Muscle layer of colon (tissue), 2 donors: ENCODE results near the gene CLUH.

Experiments used
- H3K27ac ChIP-seq: one replicate; pipeline ENCODE4 v1.7.0; 2013; ENCODE audit warnings: low read depth, mild to moderate bottlenecking, low read length, moderate library complexity
- H3K27me3 ChIP-seq, 2 donors: one replicate each; pipeline ENCODE4 v1.7.0; 2013; ENCODE audit warnings: low read length in 2 of 2, mild to moderate bottlenecking in 2 of 2; ENCODE audit not compliant: insufficient read depth in 2 of 2, control insufficient read depth in 1 of 2
- H3K36me3 ChIP-seq: one replicate; pipeline ENCODE4 v1.7.0; 2013; ENCODE audit warnings: mild to moderate bottlenecking, low read length; ENCODE audit not compliant: insufficient read depth
- H3K4me1 ChIP-seq: one replicate; pipeline ENCODE4 v1.7.0; 2013; ENCODE audit warnings: mild to moderate bottlenecking, low read length; ENCODE audit not compliant: insufficient read depth
- H3K4me3 ChIP-seq, 2 donors: one replicate each; pipeline ENCODE4 v1.7.0; 2013; ENCODE audit warnings: low read length in 2 of 2, low read depth in 1 of 2, mild to moderate bottlenecking in 1 of 2, moderate library complexity in 1 of 2
- H3K9ac ChIP-seq: one replicate; pipeline ENCODE4 v1.7.0; 2013; ENCODE audit warnings: low read length
- H3K9me3 ChIP-seq: one replicate; pipeline ENCODE4 v1.7.0; 2013; ENCODE audit warnings: mild to moderate bottlenecking, low read length
- donor health status: abdominal sarcoma.
- donor health status: Adenocarcinoma of cecum.

CLUH gene

DNA sequence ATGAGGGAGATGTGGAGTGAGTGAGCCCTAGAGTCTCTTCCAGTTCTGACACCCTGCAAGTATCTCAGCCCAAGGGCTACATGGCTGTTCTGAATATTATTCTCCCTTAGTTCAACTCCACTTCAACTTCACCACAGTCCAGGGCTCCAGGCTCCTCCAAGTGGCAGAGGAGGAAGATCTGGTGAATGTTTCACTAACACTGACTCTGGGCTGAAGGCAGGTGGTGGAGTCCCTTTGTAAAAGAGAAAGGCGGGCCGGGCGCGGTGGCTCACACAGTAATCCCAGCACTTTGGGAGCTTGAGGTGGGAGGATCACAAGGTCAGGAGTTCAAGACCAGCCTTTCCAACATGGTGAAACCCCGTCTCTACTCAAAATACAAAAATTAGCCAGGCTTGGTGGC is 24.3 kb upstream of the CLUH start:
- Histone ChIP-seq H3K9me3 (no peaks in the 10 kb centered on the region), H3K4me1 (no peaks in the 10 kb centered on the region), H3K36me3 (no peaks in the 10 kb centered on the region), H3K27ac (no peak overlapping the region), H3K9ac (no peak overlapping the region), H3K4me3 (no peak overlapping the region), H3K27me3 (peaks cover 4 to 13% of the 10 kb centered on the region in 2 donors)

DNA sequence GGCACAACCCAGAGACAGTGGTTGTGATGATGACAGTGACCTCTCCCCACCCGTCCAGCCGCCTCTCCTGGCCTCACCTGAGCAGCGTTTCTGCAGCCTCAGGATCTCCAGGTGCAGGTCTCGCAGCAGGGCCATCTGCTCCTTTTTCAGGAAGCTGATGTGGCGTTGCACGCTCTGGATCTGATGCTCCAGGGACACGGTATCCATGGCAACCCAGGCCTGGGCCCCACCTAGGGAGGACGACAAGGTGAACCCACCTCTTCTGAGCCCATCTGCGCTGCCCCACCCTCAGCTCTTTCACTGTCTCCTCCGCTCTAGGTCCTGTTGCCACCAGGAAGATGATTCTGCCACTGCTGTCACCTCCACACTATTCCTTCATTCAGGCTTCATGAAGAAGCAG is 23.4 kb upstream of the CLUH start:
- Histone ChIP-seq H3K27me3 (peaks cover 4 to 18% of the 10 kb centered on the region in 2 donors), H3K4me1 (no peaks in the 10 kb centered on the region), H3K9me3 (no peaks in the 10 kb centered on the region), H3K9ac (no peak overlapping the region), H3K36me3 (no peaks in the 10 kb centered on the region), H3K4me3 (no peak overlapping the region), H3K27ac (no peak overlapping the region)

DNA sequence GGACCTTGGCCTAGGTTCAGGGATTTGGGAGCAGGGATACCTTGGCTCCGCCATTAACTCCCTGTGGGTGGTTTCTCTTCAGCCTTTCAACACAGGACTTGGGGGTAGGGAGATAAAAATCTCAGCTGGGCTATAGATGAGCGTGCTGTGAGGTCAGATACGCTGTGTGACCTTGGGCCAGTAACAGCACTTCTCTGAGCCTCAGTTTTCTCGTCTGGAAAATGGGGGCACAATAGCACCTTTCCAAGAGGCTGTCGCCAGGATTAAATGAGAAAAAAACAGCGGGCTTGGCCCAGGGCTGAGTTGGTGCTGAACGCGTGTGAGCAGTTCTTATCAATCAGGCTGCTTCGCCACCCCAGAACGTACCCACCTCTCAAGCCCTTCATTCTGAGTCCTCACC is 20.2 kb upstream of the CLUH start:
- Histone ChIP-seq H3K4me3 (no peak overlapping the region), H3K9me3 (no peaks in the 10 kb centered on the region), H3K4me1 (no peaks in the 10 kb centered on the region), H3K36me3 (no peaks in the 10 kb centered on the region), H3K27ac (no peak overlapping the region), H3K27me3 (peaks cover 4 to 38% of the 10 kb centered on the region in 2 donors), H3K9ac (no peak overlapping the region)

DNA sequence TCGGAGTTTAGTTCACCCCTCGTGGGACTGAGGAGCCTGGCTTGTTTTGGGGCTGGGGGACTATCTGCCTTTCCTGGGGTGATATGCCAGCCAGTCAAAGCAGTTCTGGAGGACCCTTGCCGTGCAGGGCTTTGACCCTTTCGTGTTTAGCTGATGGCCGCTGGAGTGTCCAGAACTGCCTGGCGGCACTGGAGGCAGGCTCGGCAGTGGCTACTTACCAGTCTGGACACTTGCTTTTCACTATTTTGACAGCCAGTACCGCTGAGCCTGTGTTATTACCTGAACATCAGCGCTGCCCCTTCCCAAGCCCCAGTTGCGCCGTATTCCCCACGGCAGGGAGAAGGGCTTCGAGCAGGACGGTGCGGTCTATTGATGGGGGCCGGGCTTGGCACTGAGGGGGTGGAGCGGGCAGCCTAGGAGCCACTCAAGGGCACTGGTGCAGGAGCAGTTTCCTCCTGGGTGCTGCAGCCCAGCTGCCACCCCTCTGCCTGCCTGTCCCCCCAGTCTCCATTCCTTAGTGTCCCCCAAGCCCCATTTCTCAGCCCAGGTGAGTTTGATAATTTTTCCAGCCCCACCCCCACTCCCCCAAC is 19.3 kb upstream of the CLUH start:
- Histone ChIP-seq H3K27me3 (peaks cover 4 to 42% of the 10 kb centered on the region in 2 donors), H3K9me3 (no peaks in the 10 kb centered on the region), H3K4me3 (no peak overlapping the region), H3K4me1 (no peaks in the 10 kb centered on the region), H3K36me3 (no peaks in the 10 kb centered on the region), H3K27ac (no peak overlapping the region), H3K9ac (no peak overlapping the region)

DNA sequence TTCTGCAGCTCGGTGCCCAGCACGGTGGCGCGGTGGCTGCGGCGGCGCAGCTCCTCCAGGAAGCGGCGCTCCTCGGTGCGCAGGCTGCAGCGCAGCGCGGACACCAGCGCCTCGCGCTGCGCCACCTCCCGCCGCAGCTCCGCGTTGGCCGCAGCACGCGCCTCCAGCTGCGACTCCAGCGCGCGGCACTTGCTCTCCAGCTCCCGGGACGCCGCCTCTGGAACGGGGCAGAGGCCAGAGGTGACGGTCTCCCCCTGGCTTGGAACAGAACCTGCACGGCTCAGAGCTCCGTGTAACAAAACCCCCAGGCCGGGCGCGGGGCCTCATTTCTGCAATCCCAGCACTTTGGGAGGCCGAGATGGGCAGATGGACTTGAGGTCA is 13.2 kb upstream of the CLUH start:
- H3K27me3 ChIP-seq = peaks cover 0 to 49% of the 10 kb centered on the region in 2 donors
- H3K9me3 ChIP-seq = no peaks in the 10 kb centered on the region
- no peak overlapping the region for H3K4me3 ChIP-seq
- H3K27ac ChIP-seq = no peak overlapping the region
- H3K36me3 ChIP-seq = no peaks in the 10 kb centered on the region
- H3K4me1 ChIP-seq = no peaks in the 10 kb centered on the region
- no peak overlapping the region for H3K9ac ChIP-seq

DNA sequence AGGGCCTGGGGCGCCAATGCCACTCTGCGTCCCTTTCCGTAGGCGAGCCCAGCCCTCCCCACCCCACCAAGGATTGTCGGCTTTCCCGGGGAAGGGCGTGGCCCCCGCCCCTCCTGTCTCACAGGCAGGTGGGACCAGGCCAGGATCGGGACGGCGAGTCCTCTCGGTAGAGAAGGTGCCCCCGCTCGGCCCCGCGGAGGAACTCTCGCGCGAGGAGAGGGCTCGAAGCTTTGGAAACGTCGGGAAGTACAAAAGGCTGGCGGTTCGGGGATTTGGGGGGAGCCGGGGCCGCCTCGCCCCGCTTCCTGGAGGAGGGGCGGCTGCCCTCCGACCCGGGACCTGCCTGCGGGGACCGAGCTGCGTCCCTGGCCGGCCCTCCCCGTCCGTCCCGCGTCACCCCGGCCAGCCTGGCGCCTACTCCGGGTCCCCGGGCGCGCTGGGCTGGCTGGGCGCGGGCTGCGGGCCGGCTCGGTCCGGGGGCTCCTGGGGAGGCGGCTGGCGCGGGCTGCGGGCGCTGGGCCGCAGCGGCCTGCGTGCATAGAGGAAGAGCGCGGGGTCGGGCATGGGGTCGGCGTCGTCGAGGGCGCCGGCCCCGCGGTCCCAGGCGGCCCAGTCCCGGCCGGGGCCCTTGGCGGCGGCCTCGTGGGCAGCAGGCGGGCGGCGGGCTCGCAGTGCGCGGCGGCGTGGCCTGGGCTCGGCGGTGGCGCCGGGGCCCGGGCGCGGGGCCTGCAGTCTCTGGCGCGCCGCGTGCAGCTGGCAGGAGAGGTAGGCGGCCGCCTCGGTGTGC is 12.6 kb upstream of the CLUH start:
- Histone ChIP-seq H3K4me1 (no peaks in the 10 kb centered on the region), H3K4me3 (no peak overlapping the region), H3K27ac (no peak overlapping the region), H3K27me3 (peaks cover 0 to 49% of the 10 kb centered on the region in 2 donors), H3K36me3 (no peaks in the 10 kb centered on the region), H3K9ac (no peak overlapping the region), H3K9me3 (no peaks in the 10 kb centered on the region)

DNA sequence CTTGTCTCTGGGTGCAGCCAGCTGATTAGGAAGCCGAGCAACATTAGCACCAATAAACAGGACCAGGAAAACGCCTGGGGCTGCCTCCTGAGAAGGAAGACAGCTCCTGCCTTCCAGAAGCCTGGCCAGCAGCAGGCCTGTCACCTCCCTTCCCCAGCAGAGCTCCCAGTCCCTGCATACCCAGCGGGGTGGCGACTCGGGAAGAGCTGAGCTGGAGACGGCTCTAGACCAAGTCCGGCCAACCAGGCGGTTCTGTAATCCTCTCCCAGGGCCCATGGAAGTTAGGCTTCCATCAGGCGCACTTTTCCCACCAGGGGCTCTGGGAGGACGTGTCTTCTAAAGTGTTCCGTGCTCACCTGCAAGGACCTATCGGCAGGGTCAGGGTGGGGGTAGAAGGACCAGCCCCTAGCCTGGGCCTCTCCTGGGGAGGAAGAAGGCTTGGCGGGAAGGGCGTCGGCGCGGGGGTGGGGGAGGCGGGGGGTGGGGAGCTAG is 12.0 kb upstream of the CLUH start:
- no peak overlapping the region for H3K27ac ChIP-seq

DNA sequence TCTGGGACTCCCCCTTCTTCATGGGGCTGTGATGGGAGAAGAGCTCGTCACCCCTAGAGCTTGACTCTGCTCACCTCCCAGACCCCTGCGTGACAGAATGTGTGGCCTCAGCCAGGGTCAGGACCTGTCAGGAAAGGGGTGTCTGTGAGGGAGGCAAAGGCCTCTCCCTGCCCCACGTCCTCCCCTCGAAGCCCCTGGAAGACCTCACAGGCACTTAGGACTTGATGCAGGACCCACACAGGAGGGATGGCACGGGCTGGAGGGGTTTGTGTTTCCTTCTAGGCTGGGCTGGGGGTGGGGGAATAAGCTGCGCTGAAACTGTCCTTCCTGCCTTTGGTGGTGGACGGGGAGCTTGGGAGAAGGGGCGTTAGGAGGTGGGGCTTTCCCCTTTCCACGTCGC is 11.0 kb upstream of the CLUH start:
- peaks cover 0 to 36% of the 10 kb centered on the region in 2 donors for H3K27me3 ChIP-seq
- no peak overlapping the region for H3K27ac ChIP-seq
- no peak overlapping the region for H3K4me3 ChIP-seq
- no peak overlapping the region for H3K9ac ChIP-seq
- no peaks in the 10 kb centered on the region for H3K36me3 ChIP-seq
- H3K4me1 ChIP-seq = no peaks in the 10 kb centered on the region
- H3K9me3 ChIP-seq = no peaks in the 10 kb centered on the region

More for the DNA sequence above, 12.0 kb upstream of the CLUH start:
- Histone ChIP-seq H3K36me3 (no peaks in the 10 kb centered on the region), H3K4me3 (no peak overlapping the region), H3K4me1 (no peaks in the 10 kb centered on the region), H3K9ac (no peak overlapping the region), H3K27me3 (peaks cover 0 to 45% of the 10 kb centered on the region in 2 donors), H3K9me3 (no peaks in the 10 kb centered on the region)

DNA sequence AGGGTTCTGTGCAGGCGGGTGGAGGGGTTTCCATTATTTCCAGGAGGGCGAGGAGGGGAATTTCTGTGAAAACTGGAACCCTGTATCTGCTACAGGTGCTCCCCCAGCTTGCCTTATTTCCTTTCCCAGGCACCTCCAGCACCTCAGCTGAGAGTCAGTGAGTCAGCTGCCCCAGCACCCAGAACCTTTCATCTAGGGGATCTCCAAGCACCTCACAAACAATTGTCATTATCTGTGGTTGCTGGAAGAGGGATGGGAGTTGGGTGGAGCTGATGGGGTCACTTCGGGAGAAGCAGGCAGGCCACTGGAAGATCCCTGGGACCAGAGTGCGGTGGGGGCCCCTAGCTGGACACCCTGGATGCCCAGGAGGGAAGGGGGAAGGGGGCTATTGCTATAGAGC is 10.0 kb upstream of the CLUH start:
- Histone ChIP-seq H3K9me3 (no peaks in the 10 kb centered on the region), H3K36me3 (no peaks in the 10 kb centered on the region), H3K9ac (no peak overlapping the region), H3K27me3 (peaks cover 0 to 26% of the 10 kb centered on the region in 2 donors), H3K4me1 (no peaks in the 10 kb centered on the region), H3K4me3 (no peak overlapping the region), H3K27ac (no peak overlapping the region)

DNA sequence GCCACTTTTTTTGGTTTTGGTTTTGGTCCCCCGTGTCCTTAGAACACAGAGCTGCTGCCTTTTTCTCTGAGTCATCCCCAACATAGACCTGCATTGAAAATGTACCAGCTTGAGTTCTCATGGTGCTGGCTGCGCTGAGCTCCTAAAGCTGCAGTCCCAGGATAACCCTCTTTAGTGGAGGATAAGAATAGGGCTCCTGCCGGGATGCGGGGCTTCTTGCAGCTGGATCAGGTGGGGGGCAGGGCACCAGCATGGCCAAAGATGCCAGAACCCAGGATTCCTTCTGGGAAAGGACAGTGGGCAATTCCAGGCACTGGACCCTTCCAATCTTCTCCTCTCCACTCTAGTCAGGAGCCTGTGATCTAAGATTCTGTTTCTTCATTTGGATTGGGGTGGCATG is 8.3 kb upstream of the CLUH start:
- no peak overlapping the region for H3K4me3 ChIP-seq
- H3K27ac ChIP-seq = no peak overlapping the region
- no peak overlapping the region for H3K9ac ChIP-seq
- no peaks in the 10 kb centered on the region for H3K9me3 ChIP-seq
- H3K36me3 ChIP-seq = no peaks in the 10 kb centered on the region
- peaks cover 0 to 14% of the 10 kb centered on the region in 2 donors for H3K27me3 ChIP-seq
- no peaks in the 10 kb centered on the region for H3K4me1 ChIP-seq

DNA sequence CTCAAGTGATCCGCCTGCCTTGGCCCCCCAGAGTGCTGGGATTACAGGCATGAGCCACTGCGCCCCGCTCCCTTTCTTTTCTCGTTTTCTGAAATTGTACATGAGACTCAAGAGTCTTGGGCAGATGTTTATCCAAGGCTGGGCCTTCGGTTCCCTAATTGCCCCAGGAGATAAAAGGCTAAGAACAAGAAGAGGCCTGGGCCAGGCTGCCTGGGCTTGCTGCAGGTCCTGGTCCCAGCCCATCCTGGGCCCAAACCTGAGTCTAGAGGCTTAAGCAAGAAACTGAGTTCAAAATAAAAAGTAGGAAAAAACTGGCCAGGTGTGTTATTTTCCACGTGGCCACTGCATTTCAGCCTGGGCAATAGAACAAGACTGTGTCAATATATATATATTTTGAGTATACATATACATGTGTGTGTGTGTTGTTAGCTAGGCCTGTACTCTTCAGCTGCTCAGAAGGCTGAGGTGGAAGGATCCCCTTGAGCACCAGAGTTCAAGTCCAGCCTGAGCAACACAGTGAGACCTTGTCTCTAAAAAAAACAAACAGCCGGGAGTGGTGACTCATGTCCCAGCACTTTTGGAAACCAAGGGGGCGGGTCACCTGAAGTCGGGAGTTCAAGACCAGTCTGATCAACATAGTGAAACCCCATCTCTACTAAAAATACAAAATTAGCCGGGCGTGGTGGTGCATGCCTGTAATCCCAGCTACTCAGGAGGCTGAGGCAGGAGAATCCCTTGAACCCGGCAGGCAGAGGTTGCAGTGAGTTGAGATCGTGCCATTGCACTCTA is 6.8 kb upstream of the CLUH start:
- Histone ChIP-seq H3K4me3 (no peak overlapping the region), H3K36me3 (no peaks in the 10 kb centered on the region), H3K9ac (no peak overlapping the region), H3K4me1 (no peaks in the 10 kb centered on the region), H3K27ac (no peak overlapping the region), H3K27me3 (peaks cover 0 to 4% of the 10 kb centered on the region in 2 donors), H3K9me3 (no peaks in the 10 kb centered on the region)
